GM12891 (cell line): Measurements from ENCODE around the gene LNX1.

Experiments
- DNase-seq: peaks from one replicate; pipeline ENCODE4 v3.0.0; 2011; ENCODE audit warnings: low spot score; ENCODE audit not compliant: insufficient read length
- FAIRE-seq: peaks from 2 replicates; lab custom pipeline; 2011; peaks lifted over from hg19 to GRCh38; lab: Jason Lieb, UNC
- PAX5 ChIP-seq: IDR thresholded peaks from 2 replicates; pipeline ENCODE4 v1.6.1; 2011; ENCODE audit warnings: low read length, moderate library complexity, mild to moderate bottlenecking; ENCODE audit not compliant: insufficient read depth, severe bottlenecking
- POLR2A ChIP-seq: IDR thresholded peaks from 2 replicates; pipeline ENCODE4 v1.6.1; 2011; ENCODE audit warnings: low read depth, low read length, control low read depth
- POLR2AphosphoS5 ChIP-seq: IDR thresholded peaks from 2 replicates; pipeline ENCODE4 v1.6.1; 2011; ENCODE audit warnings: low read depth, low read length, control low read depth
- POU2F2 ChIP-seq: IDR thresholded peaks from 2 replicates; pipeline ENCODE4 v1.6.1; 2011; ENCODE audit warnings: low read depth, mild to moderate bottlenecking, control low read depth, low read length, moderate library complexity
- SPI1 ChIP-seq: IDR thresholded peaks from 2 replicates; pipeline ENCODE4 v1.6.1; 2011; ENCODE audit warnings: low read depth, low read length, control low read depth
- TAF1 ChIP-seq: IDR thresholded peaks from 2 replicates; pipeline ENCODE4 v1.6.1; 2011; ENCODE audit warnings: low read depth, low read length, control low read depth

Gene LNX1

DNA sequence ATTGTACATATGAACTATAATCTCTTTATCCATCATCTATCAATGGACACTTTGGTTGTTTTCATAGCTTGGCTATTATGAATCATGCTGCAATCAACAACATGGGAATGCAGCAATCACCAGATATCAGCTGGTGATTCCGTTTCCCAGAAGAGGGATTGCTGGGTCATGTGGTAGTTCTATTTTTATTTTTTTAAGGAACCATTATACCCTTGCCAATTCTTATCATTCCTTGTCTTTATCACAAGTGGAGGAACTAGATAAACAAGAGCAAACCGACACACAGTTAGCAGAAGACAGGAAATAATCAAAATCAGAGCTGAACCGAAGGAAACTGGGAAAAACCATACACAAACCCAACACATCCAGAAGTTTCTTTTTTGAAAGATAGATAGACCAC lies 14.5 kb upstream of the LNX1 start:
- TF ChIP-seq POLR2A, result no peak
- no peak for TF ChIP-seq TAF1
- TF ChIP-seq POLR2AphosphoS5, result no peak
- no peak for TF ChIP-seq SPI1
- no peak for TF ChIP-seq PAX5
- TF ChIP-seq POU2F2, result no peak
- no peak for DNase-seq
- no peak for FAIRE-seq

DNA sequence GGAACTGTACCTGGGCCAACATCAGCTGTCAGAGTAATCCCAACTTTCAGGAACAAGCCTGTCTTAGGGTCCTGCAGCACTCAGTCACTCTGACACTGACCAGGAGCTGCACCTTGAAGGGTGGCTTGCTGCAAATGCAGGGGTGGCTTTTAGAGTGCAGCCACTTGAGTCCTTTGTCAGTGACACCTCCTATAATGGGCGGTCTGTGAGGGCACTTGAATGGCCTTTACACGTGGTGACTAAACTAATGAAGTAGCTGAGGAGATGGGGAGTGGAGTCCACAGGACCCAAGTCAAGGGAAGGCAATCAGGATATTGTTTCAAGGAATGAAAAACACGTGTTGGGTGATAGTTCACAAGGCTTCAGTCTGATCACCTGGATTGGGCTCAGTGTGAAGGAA lies 11.1 kb upstream of the LNX1 start:
- FAIRE-seq, result no peak
- no peak for DNase-seq
- no peak for TF ChIP-seq PAX5
- TF ChIP-seq POLR2AphosphoS5, result no peak
- no peak for TF ChIP-seq TAF1
- no peak for TF ChIP-seq POLR2A
- no peak for TF ChIP-seq SPI1
- TF ChIP-seq POU2F2, result no peak

- FAIRE-seq (no peak), DNase-seq (no peak)
- no peak for TF ChIP-seq SPI1
- no peak for TF ChIP-seq POLR2A
- no peak for TF ChIP-seq POLR2AphosphoS5
- no peak for TF ChIP-seq POU2F2
- no peak for TF ChIP-seq PAX5
- TF ChIP-seq TAF1, result no peak
These were observed 10.0 kb upstream of the LNX1 start for GRCh38 chr4:53601251-53601764.

GRCh38 chr4:53599632-53600031 lies 8.3 kb upstream of the LNX1 start:
- DNase-seq, result no peak
- no peak for TF ChIP-seq PAX5
- no peak for TF ChIP-seq POLR2AphosphoS5
- no peak for TF ChIP-seq POLR2A
- no peak for TF ChIP-seq POU2F2
- TF ChIP-seq SPI1, result no peak
- no peak for TF ChIP-seq TAF1
- peak; percentile 43 for FAIRE-seq

GRCh38 chr4:53598901-53599300 lies 7.6 kb upstream of the LNX1 start:
- no peak for DNase-seq
- FAIRE-seq, result no peak
- no peak for TF ChIP-seq POU2F2

- no peak for TF ChIP-seq TAF1
- TF ChIP-seq SPI1, result no peak
- no peak for TF ChIP-seq POLR2AphosphoS5
- TF ChIP-seq POU2F2, result no peak
- TF ChIP-seq POLR2A, result no peak
- TF ChIP-seq PAX5, result no peak
- FAIRE-seq (no peak), DNase-seq (no peak)
These were observed 7.2 kb upstream of the LNX1 start for GRCh38 chr4:53598483-53598882.

GRCh38 chr4:53596901-53597300 lies 5.6 kb upstream of the LNX1 start:
- DNase-seq, result no peak
- no peak for TF ChIP-seq POU2F2
- TF ChIP-seq PAX5, result no peak
- no peak for TF ChIP-seq SPI1
- no peak for TF ChIP-seq TAF1
- no peak for TF ChIP-seq POLR2A
- TF ChIP-seq POLR2AphosphoS5, result no peak
- no peak for FAIRE-seq

GRCh38 chr4:53595834-53596233 lies 4.5 kb upstream of the LNX1 start:
- no peak for TF ChIP-seq TAF1
- no peak for TF ChIP-seq POU2F2
- no peak for TF ChIP-seq POLR2A
- no peak for TF ChIP-seq SPI1
- no peak for TF ChIP-seq POLR2AphosphoS5

DNA sequence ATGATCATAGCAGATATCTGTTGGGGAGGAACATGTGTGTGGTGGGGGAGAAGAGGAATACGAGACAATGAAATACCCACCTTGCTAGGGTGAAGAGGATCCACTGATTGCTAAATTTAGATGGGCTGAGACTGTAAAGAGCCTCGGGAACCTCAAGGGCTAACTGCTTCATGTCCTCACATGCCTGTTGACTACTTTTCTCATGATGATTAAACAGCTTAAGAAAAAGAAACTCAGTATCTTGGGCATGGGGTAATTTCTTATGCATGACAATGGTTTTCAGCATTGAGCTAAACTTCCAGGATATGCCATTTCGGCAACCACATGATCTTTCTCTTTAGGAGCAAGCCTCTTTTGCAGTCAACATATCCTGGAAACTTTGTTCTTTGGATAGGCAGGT lies 3.9 kb upstream of the LNX1 start:
- DNase-seq (no peak), FAIRE-seq (no peak)
- no peak for TF ChIP-seq POLR2A
- no peak for TF ChIP-seq POU2F2
- TF ChIP-seq SPI1, result no peak
- TF ChIP-seq PAX5, result no peak
- no peak for TF ChIP-seq TAF1
- TF ChIP-seq POLR2AphosphoS5, result no peak

More at GRCh38 chr4:53595834-53596233, 4.5 kb upstream of the LNX1 start:
- DNase-seq, result no peak
- FAIRE-seq, result no peak

- FAIRE-seq (no peak), DNase-seq (no peak)
- TF ChIP-seq POLR2AphosphoS5, result no peak
- no peak for TF ChIP-seq POLR2A
- no peak for TF ChIP-seq POU2F2
- TF ChIP-seq PAX5, result no peak
- no peak for TF ChIP-seq TAF1
- no peak for TF ChIP-seq SPI1
These were observed 2.5 kb upstream of the LNX1 start for GRCh38 chr4:53593765-53594164.

DNA sequence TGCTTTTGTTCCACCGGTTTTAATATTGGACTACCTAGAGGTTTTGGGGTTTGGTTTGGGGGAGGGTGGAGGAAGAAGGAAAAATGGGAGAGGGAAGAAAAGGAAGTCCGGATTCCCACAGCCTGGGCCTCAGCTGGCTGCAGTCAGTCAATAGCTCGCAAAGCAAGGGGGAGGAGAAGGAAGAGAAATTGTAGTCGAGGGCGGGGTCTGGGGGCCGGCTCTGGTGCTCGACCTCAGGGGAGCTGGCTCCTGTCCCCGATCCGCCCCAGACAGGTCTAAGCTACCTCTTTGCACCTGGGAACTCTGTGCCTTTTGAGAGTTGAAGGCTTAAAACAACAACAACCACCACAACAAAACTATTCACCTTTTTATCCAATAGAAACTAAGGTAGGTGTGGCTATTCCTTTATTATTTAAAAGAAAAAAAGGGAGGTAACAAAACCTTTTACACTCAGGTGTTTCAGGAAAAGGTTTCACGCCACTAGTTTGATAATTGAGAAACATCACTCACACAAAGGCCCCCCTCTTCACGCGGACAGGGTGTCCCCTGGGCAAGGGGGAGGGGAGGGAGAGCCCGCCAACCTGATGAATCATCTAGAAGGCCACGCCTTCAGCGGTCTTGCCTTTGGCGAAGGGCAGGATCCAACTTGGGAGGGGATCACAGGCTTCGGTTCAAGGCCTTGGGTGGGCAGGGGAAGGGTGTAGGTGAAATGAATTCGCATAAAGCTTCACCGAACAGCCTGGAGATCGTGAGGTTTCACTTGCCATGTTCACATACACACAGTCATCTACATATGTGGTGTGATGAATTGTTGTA lies 1.6 kb upstream of the LNX1 start:
- DNase-seq, result no peak
- no peak for FAIRE-seq

More for the DNA sequence above, 1.6 kb upstream of the LNX1 start:
- TF ChIP-seq POLR2AphosphoS5, result no peak
- TF ChIP-seq PAX5, result no peak
- TF ChIP-seq SPI1, result no peak
- no peak for TF ChIP-seq POU2F2
- TF ChIP-seq TAF1, result no peak
- TF ChIP-seq POLR2A, result no peak
